Prostate gland (tissue), 2 donors: Measurements from ENCODE around the gene ADSS2. TPM values are rescaled to one million over a fixed set of nuclear protein-coding genes. Genes with fewer than 3 reads are reported as not detected.
"Not testable (repeated sequence)": the region's sequence is repeated elsewhere in the genome, so short reads cannot be mapped to it uniquely, and the experiment has no call there.

Experiments
- DNase-seq: peaks from one replicate; pipeline ENCODE4 v3.0.0-alpha.2; 2019; ENCODE audit warnings: low spot score
- H3K27ac ChIP-seq, 2 donors: fragments of 200-600 bp; sonication (generic); 2 replicates each; pipeline ENCODE4 v1.5.1; 2017 to 2019
- H3K27me3 ChIP-seq: fragments of 200-600 bp; sonication (generic); replicated peaks from 2 replicates; pipeline ENCODE4 v1.5.1; 2019; ENCODE audit not compliant: insufficient read depth
- H3K36me3 ChIP-seq, 2 donors: fragments of 200-600 bp; sonication (generic); 1 replicate in 1 of 2; 2 replicates in 1 of 2; pipeline versions ENCODE4 v1.5.1 to v1.8.1; 2017 to 2019
- H3K4me1 ChIP-seq: fragments of 200-600 bp; sonication (generic); replicated peaks from 2 replicates; pipeline ENCODE4 v1.5.1; 2019
- H3K4me3 ChIP-seq, 2 donors: fragments of 200-600 bp; sonication (generic); 2 replicates each; pipeline ENCODE4 v1.5.1; 2017 to 2019
- H3K9me3 ChIP-seq: fragments of 200-600 bp; sonication (generic); 2 replicates; pipeline ENCODE4 v1.5.1; 2017
- CTCF ChIP-seq, 4 experiments: fragments of 200-600 bp in 2 of 4; fragments of 450-650 bp in 2 of 4; sonication (generic) in 2 of 4; IDR thresholded peaks; 1 replicate in 3 of 4; 2 replicates in 1 of 4; pipeline ENCODE4 v1.5.1; 2016 to 2019; ENCODE audit warnings: antibody characterized with exemption in 4 of 4, mild to moderate bottlenecking in 2 of 4, moderate library complexity in 2 of 4
- POLR2A ChIP-seq: fragments of 450-650 bp; IDR thresholded peaks from one replicate; pipeline ENCODE4 v1.6.1; 2016; ENCODE audit warnings: antibody characterized with exemption, mild to moderate bottlenecking
- POLR2AphosphoS5 ChIP-seq: sonication (generic); formaldehyde crosslinking; IDR thresholded peaks from one replicate; pipeline ENCODE4 v1.6.1; 2017; ENCODE audit warnings: antibody characterized with exemption
- WGBS: methylation state at CpG from one replicate; pipeline ENCODE4 v1.1.5; 2018; 5-methylcytosine and 5-hydroxymethylcytosine counted together
- intact Hi-C: fragments of 100-400 bp; cut with DNase I; formaldehyde crosslinking; loops from one replicate; pipeline ENCODE4 v1.14.2; 2022
- total RNA-seq, 2 donors: library from RNA; depleted of rRNA; stranded (reverse); fragments of >200 nt; gene quantifications; one replicate each; pipeline ENCODE4 v1.1.0, GENCODE V29; 2016

The ADSS2 gene
- total RNA-seq, 2 donors from 2014 or later: 42.5 to 43.2 TPM

DNA sequence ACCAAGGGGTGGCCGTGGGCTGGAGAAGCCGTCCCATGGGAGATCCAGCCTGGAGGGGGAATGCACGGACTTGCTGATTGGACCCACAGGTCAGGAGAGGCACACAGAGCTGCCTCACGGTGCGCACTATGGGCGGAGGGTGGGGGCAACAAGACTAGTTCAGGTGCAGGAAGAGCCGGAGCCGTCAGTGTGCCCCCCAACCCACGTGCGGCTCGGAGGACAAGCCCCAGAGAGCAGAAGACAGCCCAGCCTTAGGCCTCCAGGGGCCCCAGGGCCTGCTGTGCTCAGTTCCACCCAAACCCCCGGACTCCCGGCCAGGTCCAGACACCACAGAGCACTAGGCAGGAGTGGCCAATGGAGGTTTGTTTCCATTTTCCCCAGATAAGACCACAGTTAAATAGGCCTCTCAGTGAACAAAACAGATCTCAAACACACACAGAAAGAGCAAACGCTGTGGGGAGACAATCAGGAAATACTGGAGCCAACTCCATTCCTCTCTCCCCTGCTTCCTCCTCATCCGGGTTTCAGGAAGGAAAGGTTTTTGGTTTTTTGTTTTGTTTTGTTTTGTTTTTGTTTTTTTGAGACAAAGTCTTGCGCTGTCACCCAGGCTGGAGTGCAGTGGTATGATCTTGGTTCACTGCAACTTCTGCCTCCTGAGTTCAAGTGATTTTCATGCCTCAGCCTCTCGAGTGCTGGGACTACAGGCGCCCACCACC, 84.2 kb downstream of the ADSS2 start:
- no peak for TF ChIP-seq CTCF (IDR thresholded peaks at IDR 0.05)
- no peak for TF ChIP-seq POLR2AphosphoS5
- no peak for TF ChIP-seq POLR2A
- 92% methylated on average over 18 of the region's 18 CpGs for WGBS

DNA sequence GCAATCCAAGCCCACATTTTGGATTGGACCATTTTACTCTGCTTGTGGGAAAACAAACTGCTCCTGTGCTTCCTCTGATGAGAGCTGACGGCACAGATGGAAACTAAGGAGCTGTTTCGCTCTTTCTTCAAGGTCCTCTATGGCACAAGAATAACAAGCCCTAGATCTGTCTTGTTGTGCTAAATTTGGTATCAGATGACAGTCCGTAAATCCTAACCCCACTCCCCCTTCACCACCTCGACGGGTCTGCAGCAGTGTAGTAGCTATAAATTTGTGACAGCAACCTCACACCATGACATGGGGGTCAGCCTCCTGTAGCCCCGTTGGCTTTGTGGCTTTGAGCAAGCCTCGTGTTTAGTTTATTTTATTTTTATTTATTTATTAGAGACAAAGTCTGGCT, 85.9 kb downstream of the ADSS2 start:
- 50% methylated on average over 7 of the region's 7 CpGs for WGBS
- Histone ChIP-seq H3K4me3 (no peak overlapping the region), H3K4me1 (peaks cover under 1% of the 10 kb centered on the region), H3K27ac (peak overlapping the region in 1 of 2 donors; percentile 33), H3K36me3 (no peaks in the 10 kb centered on the region), H3K9me3 (no peaks in the 10 kb centered on the region), H3K27me3 (no peaks in the 10 kb centered on the region)
- DNase-seq: no peak
- no peak for TF ChIP-seq POLR2AphosphoS5
- no peak for TF ChIP-seq POLR2A
- no peak for TF ChIP-seq CTCF (IDR thresholded peaks at IDR 0.05)
- intact Hi-C loops: no loop called here

More for the DNA sequence above, 84.2 kb downstream of the ADSS2 start:
- H3K27ac ChIP-seq: no peak overlapping the region
- intact Hi-C loops: no loop called here
- peaks cover 5% of the 10 kb centered on the region for H3K4me1 ChIP-seq
- H3K36me3 ChIP-seq: no peaks in the 10 kb centered on the region
- no peaks in the 10 kb centered on the region for H3K9me3 ChIP-seq
- H3K4me3 ChIP-seq: no peak overlapping the region
- DNase-seq: no peak
- H3K27me3 ChIP-seq: no peaks in the 10 kb centered on the region

DNA sequence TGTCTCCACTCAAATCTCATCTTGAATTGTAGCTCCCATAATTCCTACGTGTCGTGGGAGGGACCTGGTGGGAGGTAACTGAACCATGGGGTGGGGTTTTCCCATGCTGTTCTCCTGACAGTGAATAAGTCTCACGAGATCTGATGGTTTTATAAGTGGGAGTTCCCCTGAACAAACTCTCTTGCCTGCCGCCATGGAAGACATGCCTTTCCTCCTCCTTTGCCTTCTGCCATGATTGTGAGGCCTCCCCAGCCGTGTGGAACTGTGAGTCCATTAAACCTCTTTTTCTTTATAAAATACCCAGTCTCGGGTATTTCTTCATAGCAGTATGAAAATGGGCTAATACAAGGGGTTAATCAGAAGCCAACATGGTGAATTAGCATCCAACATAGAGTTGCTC, 86.4 kb downstream of the ADSS2 start:
- H3K27me3 ChIP-seq, H3K27ac ChIP-seq, H3K4me3 ChIP-seq, DNase-seq, intact Hi-C loops, H3K36me3 ChIP-seq, H3K4me1 ChIP-seq, H3K9me3 ChIP-seq: not testable (repeated sequence)
- WGBS: 89% methylated on average over 6 of the region's 6 CpGs

DNA sequence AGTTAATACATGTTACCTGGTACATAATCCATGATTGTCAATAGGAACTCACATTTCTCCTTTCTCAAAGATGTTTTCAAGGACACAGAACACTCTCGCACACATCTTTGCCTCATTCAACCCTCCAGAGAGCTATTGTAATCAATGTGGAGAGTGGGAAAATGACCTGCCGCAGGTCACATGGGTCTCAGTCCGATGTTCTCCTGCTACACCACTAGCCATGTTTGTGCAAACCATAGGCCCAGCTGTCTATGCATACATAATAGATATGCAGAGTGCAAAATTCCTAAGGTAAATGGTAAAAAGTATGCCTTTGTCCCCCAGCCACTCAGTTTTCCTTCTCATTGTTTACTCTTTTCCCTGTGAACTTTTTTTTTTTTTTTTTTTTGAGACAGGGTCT, 89.2 kb downstream of the ADSS2 start:
- no peaks in the 10 kb centered on the region for H3K4me1 ChIP-seq
- no peak overlapping the region for H3K4me3 ChIP-seq
- no peaks in the 10 kb centered on the region for H3K36me3 ChIP-seq
- 48% methylated on average over 3 of the region's 3 CpGs for WGBS
- intact Hi-C loops: no loop called here
- H3K9me3 ChIP-seq: no peaks in the 10 kb centered on the region
- DNase-seq: no peak
- H3K27ac ChIP-seq: peak overlapping the region; percentile 74 to 79
- H3K27me3 ChIP-seq: no peaks in the 10 kb centered on the region
- TF ChIP-seq POLR2A: no peak
- no peak for TF ChIP-seq CTCF (IDR thresholded peaks at IDR 0.05)
- TF ChIP-seq POLR2AphosphoS5: no peak

DNA sequence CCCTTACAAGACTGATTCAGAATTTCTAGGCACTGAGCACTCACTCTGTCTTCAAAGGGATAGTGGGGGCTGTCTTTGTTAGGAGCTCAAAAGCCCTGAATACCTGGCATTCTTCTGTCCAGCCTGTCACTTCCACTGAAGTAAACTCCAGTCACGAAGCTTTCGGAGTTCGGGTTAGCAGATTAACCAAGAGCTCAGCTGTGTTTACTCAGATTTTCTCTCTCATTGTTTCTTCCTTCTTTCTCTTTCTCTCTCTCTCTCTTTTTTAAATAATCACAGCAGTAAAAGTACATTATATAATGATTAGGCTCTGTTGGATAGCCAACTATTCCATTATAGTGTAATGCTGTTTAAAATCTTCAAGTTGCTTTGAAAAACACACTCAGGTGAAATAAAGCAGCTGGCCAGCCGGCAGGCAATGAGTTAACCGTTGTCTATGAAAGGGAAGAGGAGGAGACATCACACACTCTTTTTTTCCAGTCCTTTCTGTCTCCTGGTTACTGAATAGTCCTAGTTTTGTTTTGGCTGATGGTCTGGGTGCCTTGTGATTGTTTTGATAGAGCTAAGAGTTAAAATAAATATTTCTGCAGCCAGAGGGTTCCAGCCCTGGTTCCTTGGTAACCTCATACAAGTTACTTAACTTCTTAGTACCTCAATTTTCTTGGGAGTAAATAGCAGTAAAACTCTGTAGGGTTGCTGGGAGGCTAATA, 89.8 kb downstream of the ADSS2 start:
- intact Hi-C loops: no loop called here
- H3K4me1 ChIP-seq: no peaks in the 10 kb centered on the region
- TF ChIP-seq POLR2AphosphoS5: peak; percentile 48
- TF ChIP-seq POLR2A: no peak
- peak in 1 of 4 experiments; percentile 11 for TF ChIP-seq CTCF (IDR thresholded peaks at IDR 0.05)
- H3K27me3 ChIP-seq: no peaks in the 10 kb centered on the region
- peak overlapping the region; percentile 74 to 79 for H3K27ac ChIP-seq
- 9% methylated on average over 5 of the region's 5 CpGs for WGBS
- H3K36me3 ChIP-seq: no peaks in the 10 kb centered on the region
- peak; percentile 24 for DNase-seq
- H3K4me3 ChIP-seq: peak overlapping the region; percentile 5 to 10
- H3K9me3 ChIP-seq: no peaks in the 10 kb centered on the region

Other genes with a start within 250 kb of the ADSS2 start
- gene CATSPERE, start 9.4 kb upstream of the ADSS2 start, total RNA-seq: 1 to 10 TPM in 1 of 2 donors, under 1 TPM in 1; 0.32 to 3.9 TPM
- gene DESI2, start 201.2 kb upstream of the ADSS2 start, total RNA-seq: 10 to 100 TPM; 25.3 to 30.6 TPM